Suppressor macrophage (primary cell): ENCODE results near the gene KASH5.

Experiments used
- DNase-seq, 4 experiments: peaks; one replicate each; pipeline ENCODE4 v3.0.0-alpha.2; 2020 to 2022

The KASH5 gene

DNA sequence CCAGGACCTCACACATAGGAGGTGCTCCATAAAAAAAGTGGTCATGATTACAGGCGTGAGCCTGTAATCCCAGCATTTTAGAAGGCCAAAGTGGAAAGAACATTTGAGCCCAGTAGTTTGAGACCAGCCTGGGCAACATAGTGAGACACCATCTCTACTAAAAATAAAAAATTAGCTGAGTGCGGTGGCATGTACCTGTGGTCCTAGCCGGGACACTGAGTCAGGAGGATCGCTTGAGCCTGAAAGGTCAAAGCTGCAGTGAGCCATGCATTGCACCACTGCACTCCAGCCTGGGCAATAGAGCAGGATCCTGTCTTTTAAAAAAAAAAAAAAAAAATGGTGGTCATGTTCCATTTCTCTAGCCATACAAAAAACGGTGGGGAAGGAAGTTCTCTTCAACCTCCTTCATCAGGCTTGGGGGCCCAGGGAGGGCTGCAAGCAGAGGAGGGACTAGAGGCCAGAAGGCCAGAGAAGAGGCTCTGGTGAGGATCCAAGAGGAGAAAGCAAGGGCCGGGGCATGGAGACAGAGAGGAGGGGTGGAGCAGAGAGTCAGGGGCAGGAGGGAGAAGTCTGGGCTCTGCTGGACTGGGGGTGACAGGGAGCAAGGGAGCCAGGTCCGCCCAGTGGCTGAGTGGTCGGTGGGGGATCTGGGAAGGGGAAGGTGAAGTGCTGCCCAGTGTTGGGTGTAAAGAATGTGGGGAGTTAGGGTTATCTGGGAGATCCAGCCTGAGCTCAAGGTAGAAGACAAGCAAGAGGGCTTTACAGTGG lies 8.9 kb downstream of the KASH5 start:
- DNase-seq, result no peak

DNA sequence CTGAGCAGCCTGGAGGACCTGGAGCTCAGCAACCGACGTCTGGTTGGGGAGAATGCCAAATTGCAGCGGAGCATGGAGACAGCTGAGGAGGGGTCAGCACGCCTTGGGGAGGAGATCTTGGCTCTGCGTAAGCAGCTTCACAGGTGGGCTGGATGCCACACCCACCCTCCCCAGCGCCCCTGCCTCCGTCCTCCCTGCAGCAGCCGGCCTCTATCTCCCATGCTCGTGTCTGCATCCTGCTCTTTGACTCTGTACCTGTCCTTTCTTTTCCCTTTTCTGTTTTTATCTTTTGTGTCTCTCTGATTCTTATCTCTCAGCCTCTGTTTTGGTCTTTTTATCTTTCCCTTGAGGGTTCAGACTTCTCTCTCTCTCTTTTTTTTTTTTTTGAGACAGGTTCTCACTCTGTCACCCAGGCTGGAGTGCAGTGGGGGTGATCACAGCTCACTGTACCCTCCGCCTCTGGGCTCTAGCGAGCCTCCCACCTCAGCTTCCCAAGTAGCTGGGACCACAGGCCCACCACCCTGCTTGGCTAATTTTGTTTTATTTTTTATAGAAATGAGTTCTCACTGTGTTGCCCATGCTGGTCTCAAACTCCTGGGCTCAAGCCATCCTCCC lies 10.1 kb downstream of the KASH5 start:
- DNase-seq, result no peak

GRCh38 chr19:49398931-49399330 lies 10.9 kb downstream of the KASH5 start:
- DNase-seq, result no peak

GRCh38 chr19:49400029-49400428 lies 12.0 kb downstream of the KASH5 start:
- no peak for DNase-seq

GRCh38 chr19:49403404-49404187 lies 15.5 kb downstream of the KASH5 start:
- DNase-seq, result no peak

GRCh38 chr19:49407079-49407478 lies 19.0 kb downstream of the KASH5 start:
- peak in 1 of 4 experiments; percentile 9 for DNase-seq

DNA sequence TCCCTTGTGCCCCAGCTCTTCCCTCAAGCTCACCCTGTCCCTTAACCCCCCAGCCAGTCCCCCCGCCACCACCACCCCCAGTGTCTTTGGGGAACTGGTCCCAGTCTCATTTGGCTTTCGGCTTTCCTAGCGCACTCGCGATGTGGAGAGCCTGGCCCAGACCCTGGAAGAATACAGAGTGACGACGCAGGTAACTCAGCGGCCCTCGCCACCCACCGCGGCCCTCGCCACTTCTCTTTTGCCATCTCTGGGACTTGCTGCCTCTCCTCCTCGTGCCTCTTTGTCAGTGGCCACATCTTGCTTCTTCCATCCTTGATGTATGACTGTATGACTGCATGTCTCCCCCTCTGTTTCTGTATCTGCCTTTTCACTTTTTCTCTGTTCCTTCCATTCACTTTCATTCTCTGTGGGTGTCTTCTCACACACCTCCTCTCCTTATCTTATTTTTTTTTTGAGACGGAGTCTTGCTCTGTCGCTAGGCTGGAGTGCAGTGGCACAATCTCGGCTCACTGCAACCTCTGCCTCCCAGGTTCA lies 19.5 kb downstream of the KASH5 start:
- DNase-seq, result no peak

GRCh38 chr19:49408816-49409440 lies 20.9 kb downstream of the KASH5 start:
- peak; percentile 23 to 59 (median 55) for DNase-seq

- DNase-seq, result peak; percentile 59 to 83 (median 80)
These were observed 21.5 kb downstream of the KASH5 start for GRCh38 chr19:49409441-49410029.

DNA sequence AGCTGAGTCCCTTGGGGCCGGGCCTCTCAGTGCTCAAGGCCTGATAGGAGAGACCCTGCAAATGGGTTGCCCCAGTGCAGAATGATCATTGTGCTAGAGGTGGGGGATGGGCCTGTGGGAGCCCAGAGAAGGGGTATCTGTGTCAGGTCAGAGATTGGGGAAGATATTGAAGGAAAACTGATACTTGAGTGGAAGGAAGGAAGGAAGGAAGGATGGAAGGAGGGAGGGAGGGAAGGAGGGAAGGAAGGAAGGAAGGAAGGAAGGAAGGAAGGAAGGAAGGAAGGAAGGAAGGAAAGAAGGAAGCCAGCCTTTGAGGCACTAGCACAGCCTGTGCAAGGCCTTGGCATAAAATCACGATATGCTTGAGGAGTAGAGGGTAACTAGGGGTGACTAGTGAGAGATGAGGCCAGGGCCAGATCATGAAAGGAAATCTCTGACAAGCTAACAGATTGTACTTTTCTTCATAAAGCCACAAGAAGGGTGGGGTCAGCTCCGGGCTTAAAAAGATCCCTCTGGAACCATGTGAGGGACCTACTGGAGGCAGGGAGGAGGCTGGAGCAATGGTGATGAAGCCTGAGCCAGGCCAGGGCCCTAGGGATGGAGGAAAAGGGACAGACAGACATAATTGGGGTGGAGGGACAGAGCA lies 23.8 kb downstream of the KASH5 start:
- DNase-seq, result no peak

GRCh38 chr19:49413348-49413747 lies 25.3 kb downstream of the KASH5 start:
- no peak for DNase-seq

GRCh38 chr19:49414256-49414655 lies 26.2 kb downstream of the KASH5 start:
- no peak for DNase-seq

DNA sequence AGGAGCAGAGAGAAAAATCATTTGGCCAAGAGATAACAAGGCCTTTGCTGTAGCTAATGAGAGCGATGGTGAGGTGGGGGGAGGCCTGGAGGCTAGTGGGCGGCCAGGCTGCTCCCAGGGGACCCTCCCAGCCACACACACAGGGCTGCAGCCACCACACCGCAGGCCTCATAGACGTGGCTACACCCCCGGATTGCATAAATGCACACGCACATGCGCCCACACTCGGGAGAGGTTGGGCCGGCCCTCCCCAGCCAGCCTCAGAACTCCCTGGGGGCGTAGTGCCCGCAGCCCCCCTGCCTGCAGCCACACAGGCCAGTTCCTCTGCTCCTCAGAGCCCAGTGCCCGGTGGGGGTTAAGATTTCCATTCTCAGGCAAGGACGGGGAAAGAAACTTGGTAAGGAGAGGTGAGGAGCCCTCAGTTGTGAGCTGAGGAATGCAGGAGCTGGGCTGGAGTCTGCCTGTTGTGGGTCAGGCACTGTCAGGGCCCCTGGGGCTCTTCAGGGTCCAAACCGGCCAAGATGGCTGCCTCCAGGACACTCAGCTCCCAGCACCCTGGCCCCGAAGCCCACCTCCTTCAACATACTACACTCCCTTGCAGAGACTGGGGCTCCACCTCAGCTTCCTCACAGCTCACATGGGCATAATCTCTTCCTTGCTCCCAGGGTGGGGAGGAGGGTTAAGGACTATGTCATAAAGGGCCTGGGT lies 27.2 kb downstream of the KASH5 start:
- peak; percentile 42 to 75 (median 62) for DNase-seq

DNA sequence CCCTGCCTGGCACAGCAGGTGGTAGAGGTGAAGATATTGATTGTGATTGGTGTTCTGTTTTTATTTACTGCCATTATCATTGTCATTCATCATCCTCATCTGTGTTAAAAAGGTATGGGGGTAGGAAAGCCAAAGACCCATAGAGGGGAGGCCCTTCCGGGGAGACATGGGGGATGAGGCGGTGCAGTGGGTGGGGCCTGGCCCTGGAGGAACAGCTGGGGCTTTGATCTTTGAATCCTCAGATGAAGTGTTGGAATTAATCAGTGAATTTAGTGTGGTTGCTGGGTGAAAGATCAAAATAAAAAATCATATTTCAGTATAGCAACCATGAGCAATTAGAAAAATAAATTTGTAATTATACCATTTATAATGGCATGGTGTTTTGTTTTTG lies 27.8 kb downstream of the KASH5 start:
- DNase-seq, result no peak

DNA sequence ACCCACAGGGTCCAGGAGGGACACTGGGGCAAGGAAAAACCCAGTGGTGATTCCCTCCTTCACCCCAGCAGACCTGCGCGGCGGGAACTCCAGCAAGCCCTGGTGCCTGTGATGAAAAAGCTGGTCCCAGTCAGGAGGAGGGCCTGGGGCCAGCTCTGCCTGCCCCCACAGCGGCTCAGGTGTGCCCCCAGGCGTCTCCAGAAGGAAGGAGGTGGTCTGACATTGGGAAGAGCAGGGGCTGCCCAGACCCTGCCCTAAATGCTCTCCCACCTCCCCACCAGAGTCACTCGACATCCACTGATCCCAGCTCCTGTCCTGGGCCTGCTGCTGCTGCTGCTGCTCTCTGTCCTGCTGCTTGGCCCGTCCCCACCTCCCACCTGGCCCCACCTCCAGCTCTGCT lies 29.0 kb downstream of the KASH5 start:
- DNase-seq, result no peak

DNA sequence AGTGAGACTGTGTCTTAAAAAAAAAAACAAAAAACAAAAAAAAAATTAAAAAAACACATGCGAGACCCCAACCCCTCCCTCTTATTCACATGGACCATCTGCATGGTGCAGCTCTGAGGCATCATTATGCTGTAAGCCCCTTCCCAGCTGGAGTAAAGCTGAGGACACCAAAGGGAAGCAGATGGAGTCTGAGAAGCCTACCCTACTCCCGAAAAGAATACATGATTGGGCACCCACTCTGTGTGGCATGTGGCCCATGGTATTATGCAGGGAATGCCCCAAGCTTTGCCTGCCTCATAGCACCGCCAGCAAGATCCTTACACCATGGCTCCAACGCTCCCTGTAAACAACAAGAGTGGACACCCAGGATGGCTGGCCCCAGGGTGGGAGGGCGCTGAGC lies 30.5 kb downstream of the KASH5 start:
- no peak for DNase-seq

DNA sequence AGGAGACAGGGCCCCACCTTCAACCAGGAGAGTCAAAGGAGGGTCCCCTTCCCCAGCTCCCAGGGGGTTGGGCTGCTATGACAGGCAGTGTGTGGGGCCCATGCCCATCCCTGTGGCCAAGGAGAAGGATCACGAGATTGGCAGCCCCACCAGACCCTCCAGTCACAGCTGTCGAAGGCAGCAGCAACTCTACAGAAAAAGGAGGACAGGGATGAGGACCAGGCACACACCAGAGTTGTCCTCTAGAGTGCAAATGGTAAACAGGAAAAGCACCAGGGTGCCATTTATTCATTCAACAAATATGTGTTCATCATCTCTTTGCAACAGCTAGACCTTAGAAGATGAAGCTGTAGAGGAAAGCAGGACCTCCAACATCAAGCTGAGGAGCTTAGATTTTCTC lies 31.1 kb downstream of the KASH5 start:
- no peak for DNase-seq

GRCh38 chr19:49420227-49420626 lies 32.2 kb downstream of the KASH5 start:
- DNase-seq, result no peak

DNA sequence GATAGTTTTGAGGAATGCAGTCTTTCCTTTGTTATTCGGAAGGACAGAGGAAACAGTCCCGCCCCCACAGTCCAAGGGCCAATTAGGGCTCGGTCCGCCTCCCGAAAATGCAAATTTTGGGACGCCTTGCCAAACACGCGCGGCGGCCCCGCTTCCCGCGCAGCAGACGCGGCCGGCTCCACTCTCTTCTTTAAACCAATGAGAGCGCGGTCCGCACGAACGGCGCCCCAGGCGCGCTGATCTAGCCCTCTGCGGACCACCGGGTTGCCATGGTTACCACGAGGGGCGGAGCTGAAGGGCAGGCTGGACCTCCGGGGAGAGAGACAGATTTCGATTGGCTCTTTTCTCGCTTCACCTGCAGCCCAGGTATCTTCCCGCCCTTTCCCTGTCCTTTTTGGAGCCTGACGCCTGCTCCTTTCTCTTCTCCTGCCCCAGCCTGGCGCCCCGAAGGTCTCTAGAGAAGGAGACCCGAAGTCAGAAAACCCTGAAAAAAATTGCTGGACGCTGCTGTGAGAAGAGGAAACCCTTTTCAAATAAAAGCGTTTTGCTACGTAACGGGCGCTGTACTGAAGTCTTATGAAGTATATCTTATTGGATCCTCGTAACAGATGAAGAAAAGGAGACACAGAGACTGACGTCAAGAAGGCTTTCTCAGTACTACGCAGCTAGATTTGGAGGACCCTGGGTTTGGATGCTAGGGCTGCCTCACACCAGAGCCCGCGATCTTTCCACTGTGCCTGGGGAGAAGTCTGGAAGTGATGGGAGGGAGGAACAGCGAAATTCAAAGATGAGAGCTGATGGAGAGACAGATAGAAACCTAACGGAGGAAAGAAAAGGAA lies 33.2 kb downstream of the KASH5 start:
- peak; percentile 67 to 86 (median 74) for DNase-seq

DNA sequence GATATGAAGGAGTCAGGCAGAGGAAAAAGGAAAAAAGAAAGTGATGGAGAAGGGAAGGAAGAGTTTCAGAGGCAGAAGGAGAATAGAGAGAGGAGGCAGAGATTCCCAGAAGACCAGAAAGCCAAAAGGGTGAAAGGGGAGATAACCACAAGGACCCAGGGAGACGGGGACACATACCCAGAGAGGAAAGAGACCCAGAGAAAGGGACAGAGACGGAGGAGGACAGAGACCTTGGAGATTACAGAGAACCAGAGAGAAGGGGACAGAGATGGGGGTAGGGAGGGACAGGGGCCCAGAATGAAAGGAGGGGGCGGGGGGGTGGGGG lies 33.8 kb downstream of the KASH5 start:
- no peak for DNase-seq
